Measurements from ENCODE around the gene NRXN3.
"Not testable (repeated sequence)": the region's sequence is repeated elsewhere in the genome, so short reads cannot be mapped to it uniquely, and the experiment has no call there.

The NRXN3 gene

GRCh38 chr14:78501909-78502308 is 331.7 kb downstream of the NRXN3 start:
- no peak for DNase-seq

GRCh38 chr14:78508023-78508422 is 337.9 kb downstream of the NRXN3 start:
- DNase-seq = no peak

GRCh38 chr14:78509516-78509915 is 339.3 kb downstream of the NRXN3 start:
- DNase-seq = no peak

GRCh38 chr14:78512021-78512420 is 341.8 kb downstream of the NRXN3 start:
- DNase-seq = no peak

GRCh38 chr14:78519863-78520262 is 349.7 kb downstream of the NRXN3 start:
- peak; percentile 8 for DNase-seq

- DNase-seq = no peak
Measured at GRCh38 chr14:78524196-78524595, 354.0 kb downstream of the NRXN3 start.

GRCh38 chr14:78524766-78525165 is 354.6 kb downstream of the NRXN3 start:
- DNase-seq = no peak

- peak; percentile 6 for DNase-seq
Measured at GRCh38 chr14:78530078-78530477, 359.9 kb downstream of the NRXN3 start.

- DNase-seq = no peak
Measured at GRCh38 chr14:78534141-78534540, 364.0 kb downstream of the NRXN3 start.

GRCh38 chr14:78535041-78535440 is 364.9 kb downstream of the NRXN3 start:
- no peak for DNase-seq

GRCh38 chr14:78541788-78542187 is 371.6 kb downstream of the NRXN3 start:
- DNase-seq = not testable (repeated sequence)

GRCh38 chr14:78543433-78543832 is 373.3 kb downstream of the NRXN3 start:
- no peak for DNase-seq

GRCh38 chr14:78561074-78561473 is 390.9 kb downstream of the NRXN3 start:
- no peak for DNase-seq

- peak; percentile 68 for DNase-seq
Measured at GRCh38 chr14:78566026-78566858, 396.1 kb downstream of the NRXN3 start.

- DNase-seq = no peak
Measured at GRCh38 chr14:78566859-78567172, 396.6 kb downstream of the NRXN3 start.

- DNase-seq = no peak
Measured at GRCh38 chr14:78567343-78567742, 397.2 kb downstream of the NRXN3 start.

GRCh38 chr14:78573736-78574135 is 403.6 kb downstream of the NRXN3 start:
- not testable (repeated sequence) for DNase-seq

GRCh38 chr14:78576437-78577166 is 406.4 kb downstream of the NRXN3 start:
- DNase-seq = no peak

GRCh38 chr14:78581229-78581628 is 411.1 kb downstream of the NRXN3 start:
- no peak for DNase-seq

GRCh38 chr14:78586681-78587080 is 416.5 kb downstream of the NRXN3 start:
- no peak for DNase-seq

GRCh38 chr14:78588906-78589305 is 418.7 kb downstream of the NRXN3 start:
- no peak for DNase-seq

GRCh38 chr14:78592616-78593219 is 422.5 kb downstream of the NRXN3 start:
- DNase-seq = no peak

- no peak for DNase-seq
Measured at GRCh38 chr14:78593949-78594348, 423.8 kb downstream of the NRXN3 start.

GRCh38 chr14:78595797-78596196 is 425.6 kb downstream of the NRXN3 start:
- DNase-seq = no peak
